Activated CD8-positive, alpha-beta memory T cell treated with anti-CD3 and anti-CD28 coated beads for 36 hours (primary cell): Measurements from ENCODE around the gene PRKACG. TPM values are rescaled to one million over a fixed set of nuclear protein-coding genes. Genes with fewer than 3 reads are reported as not detected.

Source experiments
- CTCF ChIA-PET: fragments of 350-600 bp; sonication (Branson Sonifier 250); formaldehyde crosslinking; loops from one replicate; lab custom pipeline; 2021; ENCODE audit warnings: antibody characterized with exemption; lab: Charles Lee
- POLR2A ChIA-PET: fragments of 350-600 bp; sonication (Branson Sonifier 250); formaldehyde crosslinking; loops from one replicate; lab custom pipeline; 2021; ENCODE audit warnings: antibody characterized with exemption; lab: Charles Lee
- total RNA-seq, 2 experiments: library from RNA; stranded (reverse); gene quantifications; one replicate each; pipeline ENCODE4 v1.2.3, GENCODE V29; 2021

The PRKACG gene
- total RNA-seq, 2 experiments from 2014 or later, result not detected

DNA sequence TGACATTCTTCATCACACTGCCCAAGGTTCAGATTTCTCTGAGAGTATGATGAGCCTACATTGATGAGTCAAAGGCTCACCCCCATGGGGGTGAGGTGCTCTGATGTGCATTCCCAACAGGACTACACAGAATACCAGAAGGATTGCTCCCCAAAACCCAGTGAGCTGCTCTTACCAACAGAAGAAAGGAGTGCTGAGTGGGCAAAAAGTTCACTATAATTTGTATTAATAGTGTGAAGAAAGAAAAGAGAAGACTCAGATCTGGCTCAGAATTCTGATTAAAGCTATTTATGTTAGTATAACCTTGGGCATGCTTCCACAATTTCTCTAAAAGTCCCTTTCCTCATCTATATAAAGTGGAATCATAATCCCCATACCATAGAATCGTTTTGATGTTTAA is 46.1 kb downstream of the PRKACG start:
- ChIA-PET POLR2A (interaction anchor here (0.5 kb wide), 1 partner anchor 369 kb away, joined by 9 read pairs; no protein-coding TSS in a partner anchor), CTCF (interaction anchor here (0.7 kb wide), 1 partner anchor 51 kb away, joined by 3 read pairs; no protein-coding TSS in a partner anchor)

GRCh38 chr9:68966496-68966944 is 47.4 kb downstream of the PRKACG start:
- POLR2A ChIA-PET, result no interaction called here
- CTCF ChIA-PET, result no interaction called here

GRCh38 chr9:68964765-68965164 is 49.1 kb downstream of the PRKACG start:
- ChIA-PET POLR2A (no interaction called here), CTCF (no interaction called here)

DNA sequence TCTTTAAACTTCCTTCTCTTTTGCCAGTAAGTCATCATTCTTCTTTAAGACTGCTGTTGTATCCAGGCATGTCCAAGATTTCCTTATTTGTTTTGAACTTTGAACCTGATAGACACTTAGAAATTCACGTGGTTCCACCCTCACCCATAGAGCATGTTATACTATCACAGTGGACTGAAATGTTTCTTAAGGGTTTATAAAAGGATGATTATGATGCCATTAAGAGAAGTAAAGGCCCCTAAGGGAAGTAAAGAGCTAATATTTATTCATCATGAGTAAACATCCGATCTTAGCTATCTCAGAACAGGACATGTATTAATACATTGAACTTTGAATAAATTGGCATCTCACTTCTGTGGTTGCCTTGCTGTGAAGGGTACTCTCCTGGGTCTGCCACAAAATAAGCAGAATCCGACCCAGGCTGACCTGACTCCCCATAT is 49.8 kb downstream of the PRKACG start:
- ChIA-PET CTCF (no interaction called here), POLR2A (no interaction called here)

- POLR2A ChIA-PET, result no interaction called here
- CTCF ChIA-PET, result no interaction called here
Measured at GRCh38 chr9:68963416-68963815, 50.5 kb downstream of the PRKACG start.

Other genes starting within 250 kb of the PRKACG start
- 10 to 100 TPM; 34.4 to 35.6 TPM for gene FXN, start 21.6 kb upstream of the PRKACG start, total RNA-seq
- gene TJP2, start 160.2 kb upstream of the PRKACG start, total RNA-seq, result 10 to 100 TPM; 14.1 to 16.6 TPM